A673 (cell line): Measurements from ENCODE around the gene SIVA1. TPM values are rescaled to one million over a fixed set of nuclear protein-coding genes. Genes with fewer than 3 reads are reported as not detected.
A peak's percentile ranks its signal among the peaks of the same experiment; 100 is the strongest.

Experiments used
- BruUV-seq: library from RNA; stranded (reverse); fragments of 400-500 nt; replicated peaks from 2 replicates; lab custom pipeline; 2021; lab: Mats Ljungman, UMichigan
- CTCF ChIA-PET: fragments of 300-600 bp; sonication (Branson Sonifier 250); formaldehyde crosslinking; loops from one replicate; lab custom pipeline; 2022; ENCODE audit warnings: antibody characterized with exemption; lab: Charles Lee
- POLR2A ChIA-PET: fragments of 300-600 bp; sonication (Branson Sonifier 250); formaldehyde crosslinking; loops from one replicate; lab custom pipeline; 2022; ENCODE audit warnings: antibody characterized with exemption; ENCODE audit not compliant: low non-redundant PET; lab: Charles Lee
- DNase-seq: peaks from one replicate; pipeline ENCODE4 v3.0.0-alpha.2; 2015; ENCODE audit warnings: low spot score
- H3K27ac ChIP-seq: fragments of 200-600 bp; sonication (generic); 2 replicates; pipeline ENCODE4 v1.5.1; 2016; ENCODE audit warnings: mixed run types, low read depth, mild to moderate bottlenecking, mixed read lengths, antibody characterized with exemption, low read length; ENCODE audit not compliant: poor library complexity, severe bottlenecking
- H3K27me3 ChIP-seq: fragments of 200-600 bp; sonication (generic); replicated peaks from 2 replicates; pipeline ENCODE4 v1.6.1; 2017; ENCODE audit warnings: mixed run types, low read depth, mild to moderate bottlenecking, mixed read lengths, antibody characterized with exemption, low read length; ENCODE audit not compliant: insufficient read depth, poor library complexity
- H3K36me3 ChIP-seq: fragments of 200-600 bp; sonication (generic); 2 replicates; pipeline ENCODE4 v1.6.1; 2016; ENCODE audit warnings: mixed run types, mild to moderate bottlenecking, mixed read lengths, antibody characterized with exemption, low read length; ENCODE audit not compliant: insufficient read depth, poor library complexity, severe bottlenecking
- H3K4me1 ChIP-seq: fragments of 200-600 bp; sonication (generic); 2 replicates; pipeline ENCODE4 v1.6.1; 2017; ENCODE audit warnings: mixed run types, mild to moderate bottlenecking, mixed read lengths, antibody characterized with exemption, low read length; ENCODE audit not compliant: insufficient read depth, poor library complexity, severe bottlenecking
- H3K4me3 ChIP-seq: fragments of 200-600 bp; sonication (generic); 2 replicates; pipeline ENCODE4 v1.5.1; 2016; ENCODE audit warnings: low read depth, mixed run types, mild to moderate bottlenecking, mixed read lengths, low read length; ENCODE audit not compliant: poor library complexity, severe bottlenecking
- H3K9me3 ChIP-seq: fragments of 200-600 bp; sonication (generic); 2 replicates; pipeline ENCODE4 v1.6.1; 2016; ENCODE audit warnings: mixed run types, low read depth, mild to moderate bottlenecking, mixed read lengths, antibody characterized with exemption, low read length; ENCODE audit not compliant: poor library complexity, severe bottlenecking
- CTCF ChIP-seq: fragments of 300-800, 200-600 bp; sonication (generic); conservative IDR thresholded peaks from 2 replicates; pipeline ENCODE4 v1.5.1; 2017; ENCODE audit warnings: low read depth, mild to moderate bottlenecking, antibody characterized with exemption, low read length, moderate library complexity, mixed read lengths
- EZH2 ChIP-seq: fragments of 200-600 bp; sonication (generic); IDR thresholded peaks from 2 replicates; pipeline ENCODE4 v1.6.1; 2017; ENCODE audit warnings: borderline replicate concordance, low read depth, mild to moderate bottlenecking, mixed read lengths, antibody characterized with exemption, low read length; ENCODE audit not compliant: poor library complexity, severe bottlenecking
- intact Hi-C: fragments of 100-400 bp; cut with micrococcal nuclease; formaldehyde crosslinking; loops from one replicate; pipeline ENCODE4 v1.10.0; 2022; ENCODE audit not compliant: unreplicated experiment
- total RNA-seq: library from RNA; stranded (reverse); gene quantifications from 2 replicates; pipeline ENCODE4 v1.2.3, GENCODE V29; 2021

SIVA1 gene
- total RNA-seq, 1 experiment from 2014 or later: 79.6 TPM

GRCh38 chr14:104767634-104767918, 14.6 kb downstream of the SIVA1 start:
- POLR2A ChIA-PET: no interaction called here
- no peak overlapping the region for H3K4me3 ChIP-seq
- no TSS peak for BruUV-seq
- CTCF ChIA-PET: no interaction called here
- TF ChIP-seq CTCF (no peak), EZH2 (no peak)
- H3K9me3 ChIP-seq: no peaks in the 10 kb centered on the region
- H3K27me3 ChIP-seq: no peaks in the 10 kb centered on the region
- H3K27ac ChIP-seq: no peak overlapping the region
- H3K4me1 ChIP-seq: peaks cover 5% of the 10 kb centered on the region
- intact Hi-C loops: loop anchor here (5.0 kb wide), 1 partner anchor 280 kb away; no protein-coding TSS in a partner anchor
- DNase-seq: no peak
- H3K36me3 ChIP-seq: peaks cover 29% of the 10 kb centered on the region

- peak; percentile 87 for DNase-seq
- Histone ChIP-seq H3K4me3 (no peak overlapping the region), H3K36me3 (peaks cover 37% of the 10 kb centered on the region), H3K4me1 (peaks cover 5% of the 10 kb centered on the region), H3K9me3 (no peaks in the 10 kb centered on the region), H3K27me3 (no peaks in the 10 kb centered on the region), H3K27ac (peak overlapping the region; percentile 40)
- ChIA-PET CTCF (interaction anchor here (0.6 to 1.4 kb wide), 9 partner anchors 9 to 96 kb away, joined by 3 to 4 read pairs (median 3); partner anchors contain the start of genes CEP170B and SIVA1), POLR2A (no interaction called here)
- intact Hi-C loops: loop anchor here (2.0 to 5.0 kb wide), 2 partner anchors 58 to 279 kb away; no protein-coding TSS in a partner anchor
- no TSS peak for BruUV-seq
- peak; percentile 86 for TF ChIP-seq CTCF
- no peak for TF ChIP-seq EZH2
These were observed 15.7 kb downstream of the SIVA1 start for GRCh38 chr14:104768437-104769323.

GRCh38 chr14:104769324-104770071, 16.6 kb downstream of the SIVA1 start:
- Histone ChIP-seq H3K27ac (no peak overlapping the region), H3K4me1 (peaks cover 5% of the 10 kb centered on the region), H3K9me3 (no peaks in the 10 kb centered on the region), H3K36me3 (peaks cover 38% of the 10 kb centered on the region), H3K4me3 (no peak overlapping the region), H3K27me3 (no peaks in the 10 kb centered on the region)
- intact Hi-C loops: loop anchor here (2.0 to 5.0 kb wide), 2 partner anchors 57 to 278 kb away; no protein-coding TSS in a partner anchor
- DNase-seq: no peak
- ChIA-PET CTCF (interaction anchor here (0.9 to 1.4 kb wide), 2 partner anchors 16 to 95 kb away, joined by 3 read pairs; partner anchors contain the start of gene CEP170B), POLR2A (no interaction called here)
- no peak for TF ChIP-seq EZH2
- TF ChIP-seq CTCF: no peak
- BruUV-seq: TSS peak; percentile 83
